PC-3 (cell line): ENCODE data around the gene SPTLC3. TPM values are rescaled to one million over a fixed set of nuclear protein-coding genes. Genes with fewer than 3 reads are reported as not detected.
"Not testable (repeated sequence)": the region's sequence is repeated elsewhere in the genome, so short reads cannot be mapped to it uniquely, and the experiment has no call there.

Experiments
- ATAC-seq: fragments of 200-7000 bp; cut with Tn5 transposase; 2 replicates; pipeline ENCODE4 v1.9.1; 2020; ENCODE audit warnings: mild to moderate bottlenecking, moderate library complexity
- BruUV-seq: library from RNA; stranded (reverse); fragments of 400-500 nt; replicated peaks from 2 replicates; lab custom pipeline; 2021; lab: Mats Ljungman, UMichigan
- CTCF ChIA-PET: fragments of 300-600 bp; sonication (Branson Sonifier 250); formaldehyde crosslinking; loops from one replicate; lab custom pipeline; 2022; ENCODE audit warnings: antibody characterized with exemption; lab: Charles Lee
- POLR2A ChIA-PET: fragments of 300-600 bp; sonication (Branson Sonifier 250); formaldehyde crosslinking; loops from one replicate; lab custom pipeline; 2022; ENCODE audit warnings: antibody characterized with exemption; ENCODE audit not compliant: unreplicated experiment; lab: Charles Lee
- DNase-seq: peaks from one replicate; pipeline ENCODE4 v3.0.0-alpha.2; 2015
- H2AFZ ChIP-seq: fragments of 300-600 bp; sonication (generic); 2 replicates; pipeline ENCODE4 v1.6.0; 2016; ENCODE audit warnings: antibody characterized with exemption, low read length
- H3F3A ChIP-seq: fragments of 300-600 bp; sonication (generic); one replicate; pipeline ENCODE4 v1.6.0; 2017; ENCODE audit warnings: antibody characterized with exemption, low read length, control low read depth, mild to moderate bottlenecking; ENCODE audit not compliant: unreplicated experiment
- H3K27ac ChIP-seq: fragments of 300-600 bp; sonication (generic); 2 replicates; pipeline ENCODE4 v1.5.1; 2016; ENCODE audit warnings: mild to moderate bottlenecking, low read length
- H3K27me3 ChIP-seq: fragments of 300-600 bp; sonication (generic); 2 replicates; pipeline ENCODE4 v1.6.1; 2016; ENCODE audit warnings: low read length, mixed read lengths
- H3K36me3 ChIP-seq: fragments of 300-600 bp; sonication (generic); 2 replicates; pipeline ENCODE4 v1.6.1; 2016; ENCODE audit warnings: low read depth, mixed run types, low read length, mixed read lengths
- H3K4me1 ChIP-seq: fragments of 300-600 bp; sonication (generic); 2 replicates; pipeline ENCODE4 v1.5.1; 2016; ENCODE audit warnings: low read length; ENCODE audit not compliant: insufficient read depth
- H3K4me2 ChIP-seq: fragments of 300-600 bp; sonication (generic); 2 replicates; pipeline ENCODE4 v1.6.0; 2016; ENCODE audit warnings: low read length
- H3K4me3 ChIP-seq: fragments of 300-600 bp; sonication (generic); 2 replicates; pipeline ENCODE4 v1.5.1; 2016; ENCODE audit warnings: mild to moderate bottlenecking, low read length, mixed read lengths
- H3K79me2 ChIP-seq: fragments of 300-600 bp; sonication (generic); 2 replicates; pipeline ENCODE4 v1.6.1; 2017; ENCODE audit warnings: low read length, mixed read lengths
- H3K9ac ChIP-seq: fragments of 300-600 bp; sonication (generic); 2 replicates; pipeline ENCODE4 v1.6.0; 2016; ENCODE audit warnings: mild to moderate bottlenecking, low read length
- H3K9me2 ChIP-seq: fragments of 300-600 bp; sonication (generic); replicated peaks from 2 replicates; pipeline ENCODE4 v1.6.1; 2016; ENCODE audit warnings: mixed run types, low read length, mixed read lengths
- H3K9me3 ChIP-seq: fragments of 300-600 bp; sonication (generic); 2 replicates; pipeline ENCODE4 v1.6.1; 2016; ENCODE audit warnings: low read length, mixed read lengths
- H4K20me1 ChIP-seq: fragments of 300-600 bp; sonication (generic); 2 replicates; pipeline ENCODE4 v1.6.1; 2016; ENCODE audit warnings: low read length, mixed read lengths
- EZH2 ChIP-seq: fragments of 300-600 bp; sonication (generic); IDR thresholded peaks from one replicate; pipeline ENCODE4 v1.6.1; 2017; ENCODE audit warnings: antibody characterized with exemption, mild to moderate bottlenecking, low read length; ENCODE audit not compliant: unreplicated experiment
- EZH2phosphoT487 ChIP-seq: fragments of 300-600 bp; sonication (generic); IDR thresholded peaks from 2 replicates; pipeline ENCODE4 v1.6.1; 2018; ENCODE audit warnings: mild to moderate bottlenecking, antibody characterized with exemption, low read length, borderline replicate concordance
- intact Hi-C: fragments of 100-400 bp; cut with micrococcal nuclease; formaldehyde crosslinking; loops from 2 replicates; pipeline ENCODE4 v1.9.0; 2023
- total RNA-seq: library from RNA; depleted of rRNA; stranded (reverse); fragments of >200 nt; gene quantifications from 2 replicates; pipeline ENCODE4 v1.2.3, GENCODE V29; 2014
- TF ChIP-seq, protein P1 (sequence below): fragments of 300-600 bp; sonication (generic); conservative IDR thresholded peaks from 2 replicates; pipeline ENCODE4 v1.5.1; 2017; ENCODE audit warnings: antibody characterized with exemption, low read depth, mild to moderate bottlenecking, low read length

The SPTLC3 gene
- total RNA-seq, 1 experiment from 2014 or later: 16.3 TPM

DNA sequence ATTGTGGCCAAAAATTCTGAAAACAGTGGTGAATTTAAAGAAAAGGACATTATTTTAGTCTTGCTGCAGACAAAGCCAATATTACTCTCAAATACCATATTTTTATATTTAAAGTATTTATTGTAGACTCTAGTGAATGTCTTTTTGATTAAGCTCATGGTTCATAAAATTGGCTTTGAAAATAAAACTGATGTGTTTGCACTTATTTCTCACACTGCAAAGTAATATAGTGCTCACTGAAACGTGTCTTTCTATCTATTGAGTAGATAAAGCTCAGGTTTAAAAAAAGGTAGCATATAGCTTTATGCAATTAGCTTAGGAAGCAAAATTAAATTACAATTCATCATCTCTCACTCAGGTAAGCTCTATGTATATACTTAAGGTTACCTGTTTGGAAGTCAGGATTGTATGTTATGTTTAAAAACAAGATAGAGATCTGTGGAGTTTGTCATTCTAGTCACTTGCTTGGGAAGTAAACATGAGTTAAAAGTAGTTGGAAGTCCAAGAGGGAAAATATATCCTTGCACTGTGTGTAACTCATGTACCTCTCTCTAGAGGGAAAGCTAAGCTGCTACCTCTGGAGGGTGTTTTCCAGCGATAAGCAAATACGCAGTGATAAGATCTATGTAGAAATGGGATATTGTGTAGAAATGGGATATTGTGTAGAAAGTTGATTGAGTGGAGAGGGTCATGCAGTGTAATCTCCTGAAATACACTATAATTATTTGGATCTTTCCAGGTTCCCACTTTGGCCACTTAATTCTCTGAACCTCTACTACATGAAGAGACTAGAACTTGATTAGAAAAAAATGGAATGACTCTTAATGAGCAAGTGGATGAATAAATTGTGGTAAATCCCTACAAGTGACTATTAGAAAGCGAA is 29.9 kb upstream of the SPTLC3 start:
- no peak overlapping the region for H3K4me3 ChIP-seq
- peaks cover 13% of the 10 kb centered on the region for H3K4me1 ChIP-seq
- H3K4me2 ChIP-seq: no peak overlapping the region
- H3K9me3 ChIP-seq: no peaks in the 10 kb centered on the region
- intact Hi-C loops: no loop called here
- H3K27ac ChIP-seq: no peak overlapping the region
- TF ChIP-seq EZH2 (no peak), EZH2phosphoT487 (no peak)
- TF ChIP-seq, protein P1, sequence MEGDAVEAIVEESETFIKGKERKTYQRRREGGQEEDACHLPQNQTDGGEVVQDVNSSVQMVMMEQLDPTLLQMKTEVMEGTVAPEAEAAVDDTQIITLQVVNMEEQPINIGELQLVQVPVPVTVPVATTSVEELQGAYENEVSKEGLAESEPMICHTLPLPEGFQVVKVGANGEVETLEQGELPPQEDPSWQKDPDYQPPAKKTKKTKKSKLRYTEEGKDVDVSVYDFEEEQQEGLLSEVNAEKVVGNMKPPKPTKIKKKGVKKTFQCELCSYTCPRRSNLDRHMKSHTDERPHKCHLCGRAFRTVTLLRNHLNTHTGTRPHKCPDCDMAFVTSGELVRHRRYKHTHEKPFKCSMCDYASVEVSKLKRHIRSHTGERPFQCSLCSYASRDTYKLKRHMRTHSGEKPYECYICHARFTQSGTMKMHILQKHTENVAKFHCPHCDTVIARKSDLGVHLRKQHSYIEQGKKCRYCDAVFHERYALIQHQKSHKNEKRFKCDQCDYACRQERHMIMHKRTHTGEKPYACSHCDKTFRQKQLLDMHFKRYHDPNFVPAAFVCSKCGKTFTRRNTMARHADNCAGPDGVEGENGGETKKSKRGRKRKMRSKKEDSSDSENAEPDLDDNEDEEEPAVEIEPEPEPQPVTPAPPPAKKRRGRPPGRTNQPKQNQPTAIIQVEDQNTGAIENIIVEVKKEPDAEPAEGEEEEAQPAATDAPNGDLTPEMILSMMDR: no peak
- POLR2A ChIA-PET: interaction anchor here (0.6 kb wide), 1 partner anchor 30 kb away, joined by 3 read pairs; the partner anchor contains the start of gene SPTLC3
- no peaks in the 10 kb centered on the region for H3K79me2 ChIP-seq
- no peak overlapping the region for H3K9ac ChIP-seq
- H3K27me3 ChIP-seq: no peaks in the 10 kb centered on the region
- H3F3A ChIP-seq: no peaks in the 10 kb centered on the region
- H4K20me1 ChIP-seq: no peaks in the 10 kb centered on the region
- H3K9me2 ChIP-seq: no peaks in the 10 kb centered on the region
- BruUV-seq: no TSS peak
- H2AFZ ChIP-seq: no peak overlapping the region
- CTCF ChIA-PET: no interaction called here
- ATAC-seq: no peak
- no peak for DNase-seq
- no peaks in the 10 kb centered on the region for H3K36me3 ChIP-seq

DNA sequence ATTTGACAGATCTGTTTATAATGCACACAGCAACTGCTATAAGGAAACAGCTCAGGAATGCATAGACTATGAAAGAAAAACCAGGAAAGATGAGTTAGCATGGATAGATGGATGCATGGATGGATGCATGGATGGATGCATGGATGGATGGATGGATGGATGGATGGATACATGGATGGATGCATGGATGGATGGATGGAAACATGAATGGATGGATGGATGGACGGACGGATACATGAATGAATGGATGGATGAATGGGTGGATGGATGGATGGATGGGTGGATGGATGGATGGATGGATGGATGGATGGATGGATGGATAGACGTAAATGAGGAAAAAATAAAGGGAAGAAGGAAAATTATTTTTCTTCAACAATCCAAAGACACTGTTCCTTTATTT is 29.1 kb upstream of the SPTLC3 start:
- POLR2A ChIA-PET: not testable (repeated sequence)

DNA sequence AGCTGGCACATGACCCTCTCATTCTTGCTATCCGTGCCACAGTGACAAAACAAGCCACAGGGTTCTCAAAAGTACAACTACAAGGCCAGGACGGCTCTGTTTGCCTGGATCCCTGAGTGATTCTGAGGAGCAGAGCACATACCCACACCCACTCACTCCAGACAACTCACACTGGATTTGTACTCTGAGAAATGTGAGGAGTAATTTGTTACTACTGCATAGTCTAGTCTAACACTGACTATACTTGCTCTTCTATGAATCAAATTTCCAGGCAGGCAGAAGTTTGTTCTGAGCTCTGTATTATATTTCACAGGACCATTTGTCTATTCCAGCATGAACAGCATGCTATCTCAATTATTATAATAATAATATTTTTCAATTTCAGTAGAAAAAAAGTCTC is 26.7 kb upstream of the SPTLC3 start:
- DNase-seq: peak; percentile 39
- Histone ChIP-seq H3K4me2 (no peak overlapping the region), H3K27ac (no peak overlapping the region), H3K4me3 (no peak overlapping the region), H3K9ac (no peak overlapping the region), H2AFZ (0 out of 2 replicates have a peak overlapping the region, but pooled peaks have one; percentile 17), H3K27me3 (no peaks in the 10 kb centered on the region), H3K36me3 (no peaks in the 10 kb centered on the region), H3K9me3 (no peaks in the 10 kb centered on the region), H3K79me2 (no peaks in the 10 kb centered on the region), H3K9me2 (no peaks in the 10 kb centered on the region), H3K4me1 (peaks cover 28% of the 10 kb centered on the region), H4K20me1 (no peaks in the 10 kb centered on the region), H3F3A (no peaks in the 10 kb centered on the region)
- ATAC-seq: peak; percentile 19; the same call in 1 of the 2 replicates
- ChIA-PET POLR2A (no interaction called here), CTCF (no interaction called here)
- intact Hi-C loops: no loop called here
- BruUV-seq: no TSS peak
- no peak for TF ChIP-seq EZH2
- TF ChIP-seq EZH2phosphoT487: no peak
- TF ChIP-seq, protein P1: no peak

More for the DNA sequence above, 29.1 kb upstream of the SPTLC3 start:
- peaks cover 22% of the 10 kb centered on the region for H3K4me1 ChIP-seq
- CTCF ChIA-PET, H3K27ac ChIP-seq, H3K4me3 ChIP-seq, DNase-seq, H3K27me3 ChIP-seq, ATAC-seq, H3K36me3 ChIP-seq, H3F3A ChIP-seq, BruUV-seq, H4K20me1 ChIP-seq, H3K9ac ChIP-seq, intact Hi-C loops, H2AFZ ChIP-seq, H3K9me2 ChIP-seq, H3K79me2 ChIP-seq, H3K4me2 ChIP-seq, H3K9me3 ChIP-seq: not testable (repeated sequence)
